MM.1S (cell line): Measurements from ENCODE around the gene CD209.

Source experiments
- DNase-seq: peaks from one replicate; pipeline ENCODE4 v3.0.0-alpha.2; 2015
- H2AFZ ChIP-seq: fragments of 300-600 bp; sonication (generic); 2 replicates; pipeline ENCODE4 v1.6.0; 2016; ENCODE audit warnings: antibody characterized with exemption, low read length
- H3F3A ChIP-seq: fragments of 300-600 bp; sonication (generic); 2 replicates; pipeline ENCODE4 v1.6.1; 2016; ENCODE audit warnings: mild to moderate bottlenecking, antibody characterized with exemption, low read length, moderate library complexity, mixed read lengths; ENCODE audit not compliant: insufficient read depth
- H3K27ac ChIP-seq: fragments of 300-600 bp; sonication (generic); 2 replicates; pipeline ENCODE4 v1.5.1; 2016; ENCODE audit warnings: mild to moderate bottlenecking, low read length
- H3K27me3 ChIP-seq: fragments of 300-600 bp; sonication (generic); replicated peaks from 2 replicates; pipeline ENCODE4 v1.6.0; 2016; ENCODE audit warnings: low read length; ENCODE audit not compliant: insufficient read depth
- H3K36me3 ChIP-seq: fragments of 300-600 bp; sonication (generic); replicated peaks from 2 replicates; pipeline ENCODE4 v1.6.1; 2016; ENCODE audit warnings: mild to moderate bottlenecking, low read length, mixed read lengths; ENCODE audit not compliant: insufficient read depth
- H3K4me1 ChIP-seq: fragments of 300-600 bp; sonication (generic); 2 replicates; pipeline ENCODE4 v1.6.1; 2016; ENCODE audit warnings: low read length, mixed read lengths
- H3K4me2 ChIP-seq: fragments of 300-600 bp; sonication (generic); 2 replicates; pipeline ENCODE4 v1.6.0; 2016; ENCODE audit warnings: low read depth, low read length
- H3K4me3 ChIP-seq: fragments of 300-600 bp; sonication (generic); 2 replicates; pipeline ENCODE4 v1.5.1; 2016; ENCODE audit warnings: low read length, mixed read lengths
- H3K79me2 ChIP-seq: fragments of 300-600 bp; sonication (generic); 2 replicates; pipeline ENCODE4 v1.6.1; 2016; ENCODE audit warnings: mixed run types, low read length, mixed read lengths
- H3K9ac ChIP-seq: fragments of 300-600 bp; sonication (generic); 2 replicates; pipeline ENCODE4 v1.6.1; 2016; ENCODE audit warnings: low read length, mixed read lengths
- H3K9me2 ChIP-seq: fragments of 300-600 bp; sonication (generic); replicated peaks from 2 replicates; pipeline ENCODE4 v1.6.1; 2016; ENCODE audit warnings: mild to moderate bottlenecking, low read length, mixed read lengths; ENCODE audit not compliant: insufficient read depth
- H3K9me3 ChIP-seq: fragments of 300-600 bp; sonication (generic); replicated peaks from 2 replicates; pipeline ENCODE4 v1.6.1; 2016; ENCODE audit warnings: mild to moderate bottlenecking, low read length, mixed read lengths; ENCODE audit not compliant: insufficient read depth
- H4K20me1 ChIP-seq: fragments of 300-600 bp; sonication (generic); 2 replicates; pipeline ENCODE4 v1.6.1; 2016; ENCODE audit warnings: mild to moderate bottlenecking, low read length, moderate library complexity, mixed read lengths; ENCODE audit not compliant: insufficient read depth
- CTCF ChIP-seq: fragments of 300-600 bp; sonication (generic); IDR thresholded peaks from 2 replicates; pipeline ENCODE4 v1.5.1; 2016; ENCODE audit warnings: antibody characterized with exemption, low read length, mixed read lengths
- EZH2 ChIP-seq: fragments of 300-600 bp; sonication (generic); optimal IDR thresholded peaks from 2 replicates; pipeline ENCODE3; 2017; ENCODE audit warnings: low read depth, mild to moderate bottlenecking, antibody characterized with exemption, low read length, mixed read lengths
- EZH2phosphoT487 ChIP-seq: fragments of 300-600 bp; sonication (generic); IDR thresholded peaks from 2 replicates; pipeline ENCODE4 v1.6.1; 2018; ENCODE audit warnings: antibody characterized with exemption, low read length

CD209 gene

GRCh38 chr19:7784856-7785255, 37.5 kb upstream of the CD209 start:
- Histone ChIP-seq H3K4me1 (no peaks in the 10 kb centered on the region), H4K20me1 (no peaks in the 10 kb centered on the region), H3K79me2 (no peaks in the 10 kb centered on the region), H3K9me3 (no peaks in the 10 kb centered on the region), H3F3A (no peaks in the 10 kb centered on the region), H3K9ac (no peak overlapping the region), H3K4me2 (no peak overlapping the region), H2AFZ (no peak overlapping the region), H3K27me3 (peaks cover 96% of the 10 kb centered on the region), H3K4me3 (no peak overlapping the region), H3K27ac (no peak overlapping the region), H3K9me2 (no peaks in the 10 kb centered on the region), H3K36me3 (no peaks in the 10 kb centered on the region)
- TF ChIP-seq EZH2 (no peak), EZH2phosphoT487 (no peak), CTCF (no peak)
- DNase-seq, result no peak

DNA sequence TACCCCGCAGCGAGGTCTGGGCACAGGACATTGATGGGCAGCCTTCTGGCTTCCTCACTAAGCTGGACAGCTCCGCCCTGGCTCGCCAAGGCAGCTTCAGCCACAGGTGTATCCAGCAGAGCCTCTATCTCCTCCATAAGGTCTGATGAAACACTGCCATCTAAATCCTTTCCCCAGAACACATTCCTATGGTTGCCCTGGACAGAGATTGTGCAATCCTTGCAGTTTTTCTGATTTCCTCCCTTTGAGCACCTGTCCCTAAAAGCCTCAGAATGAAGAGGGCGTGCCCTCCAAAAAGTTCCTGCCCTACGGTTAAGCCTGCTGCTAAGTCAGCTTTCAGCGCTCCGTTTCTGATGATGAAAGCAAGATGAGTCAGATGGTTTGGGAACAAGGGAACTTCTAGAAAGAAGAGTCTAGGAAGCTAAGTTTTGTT, 36.7 kb upstream of the CD209 start:
- no peaks in the 10 kb centered on the region for H3K9me3 ChIP-seq
- H3K79me2 ChIP-seq, result no peaks in the 10 kb centered on the region
- no peak for DNase-seq
- no peaks in the 10 kb centered on the region for H4K20me1 ChIP-seq
- H3K4me1 ChIP-seq, result no peaks in the 10 kb centered on the region
- H2AFZ ChIP-seq, result no peak overlapping the region
- H3K27me3 ChIP-seq, result peaks cover 97% of the 10 kb centered on the region
- no peak overlapping the region for H3K4me2 ChIP-seq
- no peaks in the 10 kb centered on the region for H3K36me3 ChIP-seq
- H3K4me3 ChIP-seq, result no peak overlapping the region
- H3K9me2 ChIP-seq, result no peaks in the 10 kb centered on the region
- H3K9ac ChIP-seq, result no peak overlapping the region
- TF ChIP-seq EZH2phosphoT487, result no peak
- no peak for TF ChIP-seq CTCF
- no peak for TF ChIP-seq EZH2
- no peaks in the 10 kb centered on the region for H3F3A ChIP-seq
- no peak overlapping the region for H3K27ac ChIP-seq

DNA sequence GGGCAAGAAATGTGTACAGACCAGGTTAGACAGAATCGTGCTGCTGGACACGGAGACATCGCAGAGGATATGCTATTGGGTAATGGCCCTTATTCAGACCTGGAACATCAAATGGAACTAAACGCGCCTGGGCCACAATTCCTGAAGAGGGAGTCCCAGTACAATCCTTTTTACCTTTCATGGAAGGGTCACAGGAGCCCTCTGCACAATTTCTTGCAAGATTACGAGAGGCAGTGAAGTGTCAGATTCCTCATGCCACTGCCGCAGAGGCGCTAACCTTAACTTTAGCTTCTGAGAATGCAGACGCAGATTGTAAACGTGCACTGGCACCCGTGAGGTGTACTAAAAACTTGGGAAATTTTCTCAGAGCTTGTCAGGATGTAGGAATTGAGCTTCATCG, 33.8 kb upstream of the CD209 start:
- DNase-seq, result no peak
- H3K4me2 ChIP-seq, result no peak overlapping the region
- no peak overlapping the region for H2AFZ ChIP-seq
- no peaks in the 10 kb centered on the region for H4K20me1 ChIP-seq
- no peaks in the 10 kb centered on the region for H3F3A ChIP-seq
- no peaks in the 10 kb centered on the region for H3K9me3 ChIP-seq
- TF ChIP-seq CTCF, result no peak
- TF ChIP-seq EZH2phosphoT487, result no peak
- TF ChIP-seq EZH2, result no peak
- H3K4me3 ChIP-seq, result no peak overlapping the region
- H3K9me2 ChIP-seq, result no peaks in the 10 kb centered on the region
- H3K79me2 ChIP-seq, result no peaks in the 10 kb centered on the region
- no peak overlapping the region for H3K9ac ChIP-seq
- peaks cover 96% of the 10 kb centered on the region for H3K27me3 ChIP-seq
- H3K36me3 ChIP-seq, result no peaks in the 10 kb centered on the region
- H3K4me1 ChIP-seq, result no peaks in the 10 kb centered on the region
- no peak overlapping the region for H3K27ac ChIP-seq
